ENCODE data around the gene CMTR1. TPM values are rescaled to one million over a fixed set of nuclear protein-coding genes. Genes with fewer than 3 reads are reported as not detected.

The CMTR1 gene
- total and polyA plus RNA-seq, 2 of the 13 experiments (the other 11 are each of a cell fraction or from before 2014, with no cell fraction given): 19.7 to 55.2 TPM

DNA sequence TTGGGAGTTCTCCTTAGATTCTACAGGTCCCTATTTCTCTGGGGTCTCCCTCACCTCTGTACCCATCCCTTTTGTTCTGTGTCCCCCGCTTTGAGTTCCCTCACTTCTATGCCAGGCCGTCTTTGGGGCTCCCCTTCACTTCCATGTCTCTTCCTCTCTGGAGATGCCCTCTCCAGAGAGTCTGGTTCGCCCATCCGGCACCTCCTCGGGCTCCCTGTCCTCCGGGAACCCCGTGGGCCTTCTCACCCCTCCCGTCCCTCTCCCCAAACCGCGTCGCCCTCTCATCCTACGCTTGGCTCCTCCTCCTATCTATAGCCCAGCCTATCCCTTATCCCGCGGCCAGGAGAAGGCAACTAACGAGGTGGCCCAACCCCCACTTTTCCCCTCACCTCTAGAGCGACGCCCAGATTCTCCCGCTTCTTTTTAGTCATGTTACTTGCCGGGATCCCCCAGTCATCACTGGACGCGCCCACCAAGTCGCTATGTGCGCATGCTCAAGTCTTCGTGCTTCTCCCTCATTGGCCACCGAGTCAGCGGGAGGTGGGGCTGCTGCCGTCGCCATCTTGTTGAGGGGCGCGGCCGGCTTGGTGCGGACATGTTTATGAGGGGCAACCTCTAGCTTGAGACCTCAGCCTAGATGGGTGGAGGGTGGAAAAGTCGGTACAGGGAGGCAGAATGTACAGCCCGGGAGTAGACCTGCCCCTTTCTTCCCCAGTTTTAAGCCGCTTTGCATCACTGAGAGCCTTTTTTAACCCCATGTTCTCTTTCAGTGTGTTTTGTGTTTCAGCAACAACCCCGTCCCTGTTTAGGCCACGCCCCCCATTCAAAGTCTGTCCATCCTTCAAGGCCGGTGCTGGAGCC is 66.6 kb downstream of the CMTR1 start, which contains the start of gene CCDC167 (continued):
- TF ChIP-seq, protein P1, sequence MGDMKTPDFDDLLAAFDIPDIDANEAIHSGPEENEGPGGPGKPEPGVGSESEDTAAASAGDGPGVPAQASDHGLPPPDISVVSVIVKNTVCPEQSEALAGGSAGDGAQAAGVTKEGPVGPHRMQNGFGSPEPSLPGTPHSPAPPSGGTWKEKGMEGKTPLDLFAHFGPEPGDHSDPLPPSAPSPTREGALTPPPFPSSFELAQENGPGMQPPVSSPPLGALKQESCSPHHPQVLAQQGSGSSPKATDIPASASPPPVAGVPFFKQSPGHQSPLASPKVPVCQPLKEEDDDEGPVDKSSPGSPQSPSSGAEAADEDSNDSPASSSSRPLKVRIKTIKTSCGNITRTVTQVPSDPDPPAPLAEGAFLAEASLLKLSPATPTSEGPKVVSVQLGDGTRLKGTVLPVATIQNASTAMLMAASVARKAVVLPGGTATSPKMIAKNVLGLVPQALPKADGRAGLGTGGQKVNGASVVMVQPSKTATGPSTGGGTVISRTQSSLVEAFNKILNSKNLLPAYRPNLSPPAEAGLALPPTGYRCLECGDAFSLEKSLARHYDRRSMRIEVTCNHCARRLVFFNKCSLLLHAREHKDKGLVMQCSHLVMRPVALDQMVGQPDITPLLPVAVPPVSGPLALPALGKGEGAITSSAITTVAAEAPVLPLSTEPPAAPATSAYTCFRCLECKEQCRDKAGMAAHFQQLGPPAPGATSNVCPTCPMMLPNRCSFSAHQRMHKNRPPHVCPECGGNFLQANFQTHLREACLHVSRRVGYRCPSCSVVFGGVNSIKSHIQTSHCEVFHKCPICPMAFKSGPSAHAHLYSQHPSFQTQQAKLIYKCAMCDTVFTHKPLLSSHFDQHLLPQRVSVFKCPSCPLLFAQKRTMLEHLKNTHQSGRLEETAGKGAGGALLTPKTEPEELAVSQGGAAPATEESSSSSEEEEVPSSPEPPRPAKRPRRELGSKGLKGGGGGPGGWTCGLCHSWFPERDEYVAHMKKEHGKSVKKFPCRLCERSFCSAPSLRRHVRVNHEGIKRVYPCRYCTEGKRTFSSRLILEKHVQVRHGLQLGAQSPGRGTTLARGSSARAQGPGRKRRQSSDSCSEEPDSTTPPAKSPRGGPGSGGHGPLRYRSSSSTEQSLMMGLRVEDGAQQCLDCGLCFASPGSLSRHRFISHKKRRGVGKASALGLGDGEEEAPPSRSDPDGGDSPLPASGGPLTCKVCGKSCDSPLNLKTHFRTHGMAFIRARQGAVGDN (CRISPR knock-in tag; IDR thresholded peaks at IDR 0.05): peak; percentile 90
- TF ChIP-seq, protein P2, sequence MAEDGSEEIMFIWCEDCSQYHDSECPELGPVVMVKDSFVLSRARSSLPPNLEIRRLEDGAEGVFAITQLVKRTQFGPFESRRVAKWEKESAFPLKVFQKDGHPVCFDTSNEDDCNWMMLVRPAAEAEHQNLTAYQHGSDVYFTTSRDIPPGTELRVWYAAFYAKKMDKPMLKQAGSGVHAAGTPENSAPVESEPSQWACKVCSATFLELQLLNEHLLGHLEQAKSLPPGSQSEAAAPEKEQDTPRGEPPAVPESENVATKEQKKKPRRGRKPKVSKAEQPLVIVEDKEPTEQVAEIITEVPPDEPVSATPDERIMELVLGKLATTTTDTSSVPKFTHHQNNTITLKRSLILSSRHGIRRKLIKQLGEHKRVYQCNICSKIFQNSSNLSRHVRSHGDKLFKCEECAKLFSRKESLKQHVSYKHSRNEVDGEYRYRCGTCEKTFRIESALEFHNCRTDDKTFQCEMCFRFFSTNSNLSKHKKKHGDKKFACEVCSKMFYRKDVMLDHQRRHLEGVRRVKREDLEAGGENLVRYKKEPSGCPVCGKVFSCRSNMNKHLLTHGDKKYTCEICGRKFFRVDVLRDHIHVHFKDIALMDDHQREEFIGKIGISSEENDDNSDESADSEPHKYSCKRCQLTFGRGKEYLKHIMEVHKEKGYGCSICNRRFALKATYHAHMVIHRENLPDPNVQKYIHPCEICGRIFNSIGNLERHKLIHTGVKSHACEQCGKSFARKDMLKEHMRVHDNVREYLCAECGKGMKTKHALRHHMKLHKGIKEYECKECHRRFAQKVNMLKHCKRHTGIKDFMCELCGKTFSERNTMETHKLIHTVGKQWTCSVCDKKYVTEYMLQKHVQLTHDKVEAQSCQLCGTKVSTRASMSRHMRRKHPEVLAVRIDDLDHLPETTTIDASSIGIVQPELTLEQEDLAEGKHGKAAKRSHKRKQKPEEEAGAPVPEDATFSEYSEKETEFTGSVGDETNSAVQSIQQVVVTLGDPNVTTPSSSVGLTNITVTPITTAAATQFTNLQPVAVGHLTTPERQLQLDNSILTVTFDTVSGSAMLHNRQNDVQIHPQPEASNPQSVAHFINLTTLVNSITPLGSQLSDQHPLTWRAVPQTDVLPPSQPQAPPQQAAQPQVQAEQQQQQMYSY (CRISPR knock-in tag; IDR thresholded peaks at IDR 0.05): no peak
- no peak for TF ChIP-seq SMARCC2 (IDR thresholded peaks at IDR 0.05)
- no peak for TF ChIP-seq ZNF616 (CRISPR knock-in tag; IDR thresholded peaks at IDR 0.05; ENCODE audit: low read depth)
- 0 out of 2 replicates have a peak, but pooled peaks have one; percentile 73 for TF ChIP-seq ZNF775 (CRISPR knock-in tag; IDR thresholded peaks at IDR 0.05; ENCODE audit: borderline replicate concordance)
- TF ChIP-seq PAX8 (CRISPR knock-in tag; IDR thresholded peaks at IDR 0.05; ENCODE audit: borderline replicate concordance): no peak
- TF ChIP-seq ZNF569 (CRISPR knock-in tag; IDR thresholded peaks at IDR 0.05; ENCODE audit: borderline replicate concordance): no peak
- no peak for TF ChIP-seq ZNF33A (CRISPR knock-in tag; IDR thresholded peaks at IDR 0.05; ENCODE audit: borderline replicate concordance)
- no peak for TF ChIP-seq ZNF749 (CRISPR knock-in tag; IDR thresholded peaks at IDR 0.05; ENCODE audit: borderline replicate concordance)
- no peak for TF ChIP-seq FLYWCH1 (CRISPR knock-in tag; IDR thresholded peaks at IDR 0.05)
- TF ChIP-seq, protein P3, sequence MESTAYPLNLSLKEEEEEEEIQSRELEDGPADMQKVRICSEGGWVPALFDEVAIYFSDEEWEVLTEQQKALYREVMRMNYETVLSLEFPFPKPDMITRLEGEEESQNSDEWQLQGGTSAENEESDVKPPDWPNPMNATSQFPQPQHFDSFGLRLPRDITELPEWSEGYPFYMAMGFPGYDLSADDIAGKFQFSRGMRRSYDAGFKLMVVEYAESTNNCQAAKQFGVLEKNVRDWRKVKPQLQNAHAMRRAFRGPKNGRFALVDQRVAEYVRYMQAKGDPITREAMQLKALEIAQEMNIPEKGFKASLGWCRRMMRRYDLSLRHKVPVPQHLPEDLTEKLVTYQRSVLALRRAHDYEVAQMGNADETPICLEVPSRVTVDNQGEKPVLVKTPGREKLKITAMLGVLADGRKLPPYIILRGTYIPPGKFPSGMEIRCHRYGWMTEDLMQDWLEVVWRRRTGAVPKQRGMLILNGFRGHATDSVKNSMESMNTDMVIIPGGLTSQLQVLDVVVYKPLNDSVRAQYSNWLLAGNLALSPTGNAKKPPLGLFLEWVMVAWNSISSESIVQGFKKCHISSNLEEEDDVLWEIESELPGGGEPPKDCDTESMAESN (CRISPR knock-in tag; conservative IDR thresholded peaks at IDR 0.05): no peak
- TF ChIP-seq, protein P4, sequence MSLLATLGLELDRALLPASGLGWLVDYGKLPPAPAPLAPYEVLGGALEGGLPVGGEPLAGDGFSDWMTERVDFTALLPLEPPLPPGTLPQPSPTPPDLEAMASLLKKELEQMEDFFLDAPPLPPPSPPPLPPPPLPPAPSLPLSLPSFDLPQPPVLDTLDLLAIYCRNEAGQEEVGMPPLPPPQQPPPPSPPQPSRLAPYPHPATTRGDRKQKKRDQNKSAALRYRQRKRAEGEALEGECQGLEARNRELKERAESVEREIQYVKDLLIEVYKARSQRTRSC (CRISPR knock-in tag; IDR thresholded peaks at IDR 0.05; ENCODE audit: low read depth): no peak
- 0 out of 2 replicates have a peak, but pooled peaks have one; percentile 52 for TF ChIP-seq RNF2 (conservative IDR thresholded peaks at IDR 0.05; ENCODE audit: low read depth)
- no peak for TF ChIP-seq SRSF9 (IDR thresholded peaks at IDR 0.05; ENCODE audit: borderline replicate concordance, insufficient read depth, low read depth, low read length, poor library complexity, severe bottlenecking)
- TF ChIP-seq, protein P5, sequence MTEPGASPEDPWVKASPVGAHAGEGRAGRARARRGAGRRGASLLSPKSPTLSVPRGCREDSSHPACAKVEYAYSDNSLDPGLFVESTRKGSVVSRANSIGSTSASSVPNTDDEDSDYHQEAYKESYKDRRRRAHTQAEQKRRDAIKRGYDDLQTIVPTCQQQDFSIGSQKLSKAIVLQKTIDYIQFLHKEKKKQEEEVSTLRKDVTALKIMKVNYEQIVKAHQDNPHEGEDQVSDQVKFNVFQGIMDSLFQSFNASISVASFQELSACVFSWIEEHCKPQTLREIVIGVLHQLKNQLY (CRISPR knock-in tag; IDR thresholded peaks at IDR 0.05): peak; percentile 26; the same call in 1 of the 2 replicates
- peak; percentile 22; the same call in 1 of the 2 replicates for TF ChIP-seq ZKSCAN1 (IDR thresholded peaks at IDR 0.05; ENCODE audit: low read length)

Measured in HepG2 (cell line).